HG03097 (cell line): ENCODE results near the gene BFSP2.
A peak's percentile ranks its signal among the peaks of the same experiment; 100 is the strongest.

Experiments used
- ATAC-seq: cut with Tn5 transposase; IDR thresholded peaks from one replicate; pipeline ENCODE4 v1.9.1; 2021; ENCODE audit not compliant: unreplicated experiment, low FRiP score

BFSP2 gene

DNA sequence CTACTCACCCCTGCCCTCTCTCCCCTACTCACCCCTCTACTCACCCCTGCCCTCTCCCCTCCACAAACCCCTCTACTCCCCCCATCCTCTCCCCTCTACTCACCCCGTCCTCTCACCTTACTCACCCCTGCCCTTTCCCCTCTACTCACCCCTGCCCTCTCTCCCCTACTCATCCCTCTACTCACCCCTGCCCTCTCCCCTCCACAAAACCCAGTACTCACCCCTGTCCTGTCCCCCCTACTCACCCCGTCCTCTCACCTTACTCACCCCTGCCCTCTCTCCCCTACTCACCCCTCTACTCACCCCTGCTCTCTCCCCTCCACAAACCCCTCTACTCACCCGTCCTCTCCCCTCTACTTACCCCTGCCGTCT is 14.2 kb downstream of the BFSP2 start:
- no peak for ATAC-seq

DNA sequence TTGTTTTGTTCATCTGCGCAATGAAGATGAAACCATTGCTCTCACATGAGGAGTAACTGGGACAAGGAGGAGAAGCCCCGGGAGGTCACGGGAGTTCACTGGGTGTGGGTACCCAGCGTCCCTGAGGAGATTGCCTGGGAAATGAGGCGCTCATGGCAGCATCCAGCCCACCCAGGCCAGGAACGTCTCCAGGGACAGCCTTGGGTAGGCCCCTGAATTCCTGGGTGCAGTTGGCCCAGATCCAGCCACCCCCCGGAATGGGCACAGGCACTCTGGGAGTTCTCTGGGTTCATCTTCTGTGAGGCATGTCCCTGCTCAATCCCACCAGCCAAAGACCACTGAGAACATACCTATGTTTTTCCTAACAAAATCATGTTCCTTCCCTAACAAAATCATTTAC is 18.5 kb downstream of the BFSP2 start:
- no peak for ATAC-seq

DNA sequence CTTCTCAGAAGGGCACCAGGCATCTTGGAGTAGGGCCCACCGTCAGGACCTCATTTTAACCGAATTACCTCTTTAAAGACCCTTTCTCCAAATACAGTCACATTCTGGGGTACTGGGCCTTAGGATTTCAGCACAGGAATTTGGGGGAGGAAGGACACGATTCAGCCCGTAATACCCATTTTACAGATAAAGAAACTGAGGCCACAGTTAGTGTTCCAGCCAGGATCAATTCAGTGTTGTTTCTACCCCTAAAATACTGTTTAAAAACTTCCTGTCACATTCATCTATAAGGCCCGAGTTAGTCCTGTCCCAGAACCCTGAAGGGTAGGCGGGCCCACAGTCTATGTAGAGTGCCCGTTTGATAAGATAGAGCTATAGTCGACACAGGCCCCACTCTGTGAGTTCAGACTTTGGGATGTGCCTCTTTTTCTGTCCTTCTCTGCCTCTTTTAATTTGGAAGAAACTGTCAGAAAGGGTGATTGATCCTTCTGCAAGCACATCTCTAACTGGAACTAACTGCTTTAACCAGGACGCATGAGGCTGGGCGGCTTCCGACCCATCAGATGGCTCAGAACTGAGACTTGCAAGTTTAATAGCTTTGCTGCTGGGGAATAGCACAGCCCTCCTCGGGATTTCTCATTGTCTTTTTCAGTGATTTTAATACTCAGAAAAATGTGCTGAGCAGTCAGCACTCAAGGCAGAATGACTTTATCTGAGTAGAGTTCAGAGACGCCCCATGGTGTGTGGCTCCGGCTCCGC is 19.5 kb downstream of the BFSP2 start:
- ATAC-seq: no peak

DNA sequence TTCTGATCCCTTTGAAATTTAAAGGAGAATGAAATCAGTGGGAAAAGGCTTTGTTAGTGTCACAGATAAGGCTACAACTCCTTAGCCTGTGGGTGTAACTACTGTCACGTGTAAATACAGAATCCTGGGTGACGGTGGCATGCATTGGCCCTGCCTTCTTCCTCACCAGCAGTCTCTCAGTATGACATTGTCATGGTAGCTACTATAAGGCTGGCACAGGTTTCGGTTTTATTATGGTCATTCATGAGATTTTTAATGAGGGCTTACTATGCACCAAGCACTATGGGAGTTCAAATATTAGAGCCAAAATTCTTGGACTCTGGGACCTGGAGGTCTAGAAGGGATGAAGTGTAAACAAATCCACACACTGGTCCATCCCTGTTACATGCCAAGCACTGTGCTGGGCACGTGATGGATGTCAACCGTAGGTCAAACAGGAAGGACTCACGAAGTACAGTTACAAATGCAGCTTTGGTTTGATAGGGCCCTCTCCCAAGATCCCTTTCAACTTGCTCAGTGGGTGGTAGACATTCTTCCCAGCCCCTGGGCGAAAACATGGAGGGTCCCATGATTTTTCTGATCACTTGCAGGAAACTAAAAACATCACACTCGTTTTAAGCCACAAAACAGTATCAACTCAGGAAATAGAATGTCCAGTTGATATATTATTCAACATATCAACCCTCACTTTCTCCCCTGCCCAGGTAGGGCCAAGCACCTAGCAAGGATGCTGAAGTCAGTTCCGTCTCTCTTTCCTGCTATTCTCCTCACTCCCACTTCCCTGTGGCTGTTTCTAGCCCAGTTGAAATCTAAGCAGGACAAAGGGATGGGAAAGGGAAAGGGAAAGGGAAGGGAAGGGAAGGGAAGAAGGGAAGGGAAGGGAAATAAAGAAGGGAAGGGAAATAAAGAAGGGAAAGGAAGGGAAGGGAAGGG is 25.3 kb downstream of the BFSP2 start:
- ATAC-seq: no peak

DNA sequence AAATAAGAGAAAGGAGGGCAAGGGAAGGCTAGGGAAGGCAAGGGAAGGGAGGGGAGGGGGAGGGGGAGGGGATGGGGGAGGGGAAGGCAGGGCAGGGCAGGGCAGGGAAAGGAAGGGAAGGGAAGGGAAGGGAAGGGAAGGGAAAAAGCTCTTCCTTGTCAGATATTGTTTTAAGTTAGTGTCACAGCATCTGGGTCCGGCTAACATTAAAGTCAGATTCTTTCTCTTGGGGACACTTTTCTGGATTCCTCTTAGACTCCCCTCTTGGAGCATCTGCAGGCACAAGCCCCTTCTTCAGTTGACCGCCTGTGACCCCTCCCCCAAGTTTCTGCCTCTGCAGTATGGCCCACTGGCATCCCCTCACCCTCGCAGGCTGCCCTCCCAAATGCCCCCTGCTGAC is 26.0 kb downstream of the BFSP2 start:
- no peak for ATAC-seq

DNA sequence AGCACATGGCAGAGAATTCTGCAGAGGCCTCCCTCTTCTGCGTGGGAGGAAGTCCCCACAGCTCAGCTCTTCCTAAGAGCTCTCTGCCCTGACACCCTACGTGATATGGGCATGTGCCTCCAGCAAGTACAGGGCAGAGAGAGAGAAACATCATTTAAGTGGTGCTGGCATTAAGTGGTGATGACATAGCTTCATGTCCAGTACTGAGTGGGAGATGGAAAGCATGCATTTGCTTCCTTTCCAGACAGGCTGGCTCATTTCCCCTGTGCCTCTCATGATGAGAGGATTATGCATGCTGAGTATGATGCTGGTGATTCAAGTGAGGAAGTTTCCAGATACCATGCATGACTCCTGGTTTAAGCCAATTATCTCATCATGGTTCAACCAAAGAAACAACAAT is 26.9 kb downstream of the BFSP2 start:
- ATAC-seq: no peak

DNA sequence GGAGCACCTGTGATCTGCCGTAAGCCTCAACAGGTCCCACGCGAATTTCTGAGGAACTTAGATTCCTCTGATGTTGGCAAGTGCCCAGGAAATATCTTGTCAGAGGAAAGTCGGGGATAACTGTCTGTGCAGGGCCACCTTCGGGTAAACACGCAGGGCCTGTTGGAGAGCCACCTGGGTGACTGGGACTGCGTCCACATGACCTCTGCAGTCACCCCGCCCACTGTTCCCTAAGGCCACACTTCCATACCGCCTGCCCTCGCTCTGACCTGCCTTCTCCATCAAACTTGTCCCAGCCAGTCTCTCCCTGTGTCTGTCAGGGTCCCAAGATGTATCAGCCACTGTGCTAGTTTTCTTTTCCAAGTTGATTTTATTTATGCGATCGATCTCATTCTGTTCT is 28.7 kb downstream of the BFSP2 start:
- no peak for ATAC-seq

DNA sequence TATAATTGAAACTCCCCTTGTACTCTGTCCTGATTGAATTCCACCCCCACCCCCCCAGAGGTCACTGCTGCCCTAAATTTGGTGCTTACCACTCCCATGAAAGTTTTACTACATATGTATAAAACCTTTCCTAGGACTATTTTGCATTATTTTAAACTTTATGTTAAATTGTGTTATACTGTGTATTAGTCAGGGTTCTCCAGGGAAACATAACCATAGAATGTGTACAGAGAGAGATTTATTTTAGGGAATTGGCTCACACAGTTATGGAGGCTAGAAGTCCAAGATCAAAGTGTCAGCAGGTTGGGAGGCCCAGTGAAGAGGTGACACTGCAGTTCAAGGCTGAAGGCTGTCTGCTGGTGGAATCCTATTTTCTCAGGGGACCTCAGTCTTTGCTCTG is 29.2 kb downstream of the BFSP2 start:
- no peak for ATAC-seq

DNA sequence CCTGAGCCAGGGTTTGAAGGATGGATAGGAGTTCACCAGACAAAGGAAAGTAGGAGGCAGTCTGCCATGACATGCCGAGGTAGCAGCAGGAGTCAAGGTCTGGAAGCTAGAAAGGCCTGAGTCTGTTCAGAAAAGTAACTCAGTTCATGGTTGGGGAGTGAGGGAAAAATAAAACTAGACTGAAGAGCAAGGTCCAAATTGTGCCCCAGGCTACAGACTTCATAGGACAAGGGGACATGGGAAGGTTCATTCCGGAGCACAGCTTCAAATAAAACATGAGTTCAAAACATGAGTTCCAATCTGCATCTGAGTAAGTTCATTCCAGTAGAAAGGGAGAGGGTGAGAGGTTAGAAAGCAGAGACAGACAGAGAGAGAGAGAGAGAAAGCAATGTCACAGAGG is 39.7 kb downstream of the BFSP2 start:
- no peak for ATAC-seq

DNA sequence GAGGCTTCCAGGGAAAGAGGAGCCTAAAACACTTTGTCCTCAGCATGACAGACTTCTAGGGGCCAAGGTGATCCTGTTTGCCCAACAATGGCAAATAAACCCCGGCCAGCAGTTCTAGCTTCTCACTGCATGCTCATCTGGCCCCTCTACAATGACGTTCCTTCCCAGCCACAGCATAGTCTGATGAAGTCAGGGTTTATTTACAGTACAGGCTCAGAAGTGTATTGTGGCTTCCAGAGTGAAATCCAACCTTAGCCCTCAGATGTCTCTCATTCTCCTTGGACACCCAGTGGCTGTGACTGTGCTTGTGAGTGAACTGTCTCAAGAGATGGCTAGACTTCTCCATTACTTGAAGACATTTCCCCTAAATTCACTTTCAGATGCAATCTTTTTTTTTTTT is 40.8 kb downstream of the BFSP2 start:
- no peak for ATAC-seq

DNA sequence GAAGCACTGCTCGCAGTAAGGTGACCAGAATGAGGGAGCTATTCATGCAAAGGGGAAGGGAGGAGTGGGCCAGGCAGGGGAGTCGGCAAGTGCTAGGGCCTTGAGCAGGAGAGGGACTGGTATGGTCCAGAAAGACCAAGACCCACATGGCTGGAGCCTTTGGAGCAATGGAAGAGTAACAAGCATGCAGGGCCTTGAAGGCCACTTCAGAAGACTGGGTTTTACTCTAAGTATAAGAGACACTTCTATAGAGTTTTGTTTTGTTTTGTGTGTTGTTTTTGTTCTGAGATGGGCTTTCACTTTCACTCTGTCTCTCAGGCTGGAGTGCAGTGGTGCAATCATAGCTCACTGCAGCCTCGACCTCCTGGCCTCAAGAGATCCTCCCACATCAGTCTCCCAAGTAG is 42.0 kb downstream of the BFSP2 start:
- peak; percentile 63 for ATAC-seq

DNA sequence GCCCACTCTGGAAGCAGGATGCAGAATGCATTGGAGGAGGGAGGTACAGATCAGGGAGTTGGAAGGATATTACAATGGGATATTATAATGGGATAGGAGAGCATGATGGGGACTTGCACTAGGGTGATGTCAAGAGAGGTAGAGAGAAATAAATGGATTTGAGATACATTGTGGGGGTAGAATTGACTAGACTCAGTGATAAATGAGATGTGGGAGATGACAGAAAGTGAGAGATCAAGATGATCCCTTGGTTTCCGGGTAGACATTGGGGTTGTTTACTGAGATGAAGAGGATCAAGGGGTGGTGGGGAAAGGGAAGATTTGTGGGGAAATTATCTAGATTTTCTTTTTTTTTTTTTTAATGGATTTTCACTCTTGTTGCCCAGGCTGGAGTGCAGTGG is 42.7 kb downstream of the BFSP2 start:
- no peak for ATAC-seq

DNA sequence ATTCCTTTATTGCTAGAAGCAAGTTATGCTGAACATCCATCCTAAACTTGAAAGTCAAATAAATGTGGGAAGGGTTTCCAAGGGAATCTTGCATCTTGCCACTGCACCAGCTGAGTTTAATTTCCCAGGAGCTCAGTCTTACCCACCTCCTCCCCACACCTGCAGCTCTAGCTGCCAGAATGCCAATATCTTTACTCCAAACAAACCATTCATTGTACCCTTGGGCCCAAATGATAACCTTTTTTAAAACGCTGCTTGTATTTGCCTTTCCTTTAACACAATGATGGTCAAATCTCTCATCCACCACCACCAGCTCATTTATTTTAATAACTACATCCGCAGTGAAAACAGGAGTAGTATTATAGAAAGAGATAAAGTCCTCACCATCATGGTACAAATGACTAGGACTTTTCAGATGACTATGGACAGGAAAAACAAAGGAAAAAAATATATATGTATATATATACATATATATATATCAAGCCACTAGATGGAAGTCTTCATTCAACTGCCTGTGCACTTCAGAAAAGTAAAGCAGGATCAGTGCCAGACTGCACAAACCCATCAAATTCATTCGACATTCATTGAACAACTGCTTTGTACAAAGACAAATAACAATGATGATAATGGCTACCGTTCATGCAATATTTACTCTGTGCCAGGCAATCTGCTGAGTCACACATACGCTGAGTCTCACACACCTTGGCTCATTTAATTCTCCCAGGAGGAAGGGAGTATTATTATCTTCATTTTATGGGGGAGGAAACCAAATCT is 44.0 kb downstream of the BFSP2 start:
- ATAC-seq: no peak

DNA sequence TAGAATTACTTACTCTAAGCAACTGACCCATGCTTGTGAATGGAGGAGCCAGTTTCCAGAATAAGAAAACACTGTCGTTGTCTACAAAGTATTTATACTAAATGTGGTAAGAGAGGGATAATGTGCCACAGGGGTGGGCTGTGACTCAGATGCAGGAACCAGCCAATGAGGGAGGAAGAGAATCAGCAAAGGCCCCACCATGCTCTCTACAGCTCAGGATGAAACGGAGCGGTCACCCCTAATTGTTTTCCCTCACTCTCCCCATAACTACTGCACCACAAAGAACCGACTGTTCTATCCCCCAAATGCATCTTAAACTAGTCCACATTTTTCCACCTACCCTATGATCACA is 44.5 kb downstream of the BFSP2 start:
- ATAC-seq: no peak

DNA sequence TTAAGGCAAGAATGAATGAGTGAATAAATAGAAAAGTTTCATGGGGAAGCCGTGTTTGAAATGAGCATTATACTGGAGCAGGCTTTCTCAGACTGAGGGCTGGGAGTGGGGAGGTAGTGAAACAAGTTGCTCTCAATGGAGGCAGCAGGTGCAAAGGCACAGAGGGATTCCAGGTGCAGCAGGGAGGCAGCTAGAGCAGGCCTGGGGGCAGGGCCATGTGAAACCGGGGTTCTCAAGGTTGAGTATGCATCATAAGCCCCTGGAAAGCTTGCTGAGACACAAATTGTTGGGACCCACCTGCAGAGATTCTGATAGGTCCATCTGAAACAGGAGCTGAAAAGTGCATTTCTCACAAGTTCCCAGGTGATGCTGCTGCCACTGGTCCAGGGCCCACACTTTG is 45.3 kb downstream of the BFSP2 start:
- ATAC-seq: no peak

DNA sequence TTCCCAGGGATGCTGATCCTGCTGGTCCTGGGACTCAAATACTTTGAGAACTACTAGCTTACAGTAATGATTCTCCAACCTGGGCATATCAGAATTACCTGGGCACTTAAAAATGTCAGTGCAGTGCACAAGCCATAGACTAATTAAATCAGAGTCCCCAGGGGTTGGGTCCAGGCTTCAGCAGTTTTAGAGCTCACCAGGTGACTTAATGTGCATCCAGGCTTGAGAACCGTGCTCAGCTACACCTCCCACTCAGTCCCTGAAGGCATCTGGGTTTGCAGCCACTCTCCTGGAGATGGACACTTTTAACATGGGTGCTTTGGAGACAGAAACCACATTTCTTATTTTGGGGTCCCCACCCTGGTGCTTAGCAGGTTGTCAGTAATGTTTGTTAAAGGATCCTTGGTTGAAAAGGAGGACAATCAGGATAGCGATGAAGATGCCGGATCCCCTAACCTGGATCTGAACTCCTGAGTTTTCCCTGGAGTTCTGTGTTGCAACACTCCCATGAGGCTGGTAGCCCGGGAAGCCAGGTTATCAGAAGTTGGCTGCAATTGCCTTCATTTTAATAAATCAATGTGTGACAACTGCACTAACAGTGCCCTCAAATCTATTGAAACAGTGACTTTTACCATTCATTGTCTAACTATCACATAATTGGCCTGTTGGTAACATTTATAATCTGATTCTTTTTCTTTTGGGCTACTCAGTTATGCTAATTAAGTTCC is 48.1 kb downstream of the BFSP2 start:
- peak; percentile 13 for ATAC-seq

DNA sequence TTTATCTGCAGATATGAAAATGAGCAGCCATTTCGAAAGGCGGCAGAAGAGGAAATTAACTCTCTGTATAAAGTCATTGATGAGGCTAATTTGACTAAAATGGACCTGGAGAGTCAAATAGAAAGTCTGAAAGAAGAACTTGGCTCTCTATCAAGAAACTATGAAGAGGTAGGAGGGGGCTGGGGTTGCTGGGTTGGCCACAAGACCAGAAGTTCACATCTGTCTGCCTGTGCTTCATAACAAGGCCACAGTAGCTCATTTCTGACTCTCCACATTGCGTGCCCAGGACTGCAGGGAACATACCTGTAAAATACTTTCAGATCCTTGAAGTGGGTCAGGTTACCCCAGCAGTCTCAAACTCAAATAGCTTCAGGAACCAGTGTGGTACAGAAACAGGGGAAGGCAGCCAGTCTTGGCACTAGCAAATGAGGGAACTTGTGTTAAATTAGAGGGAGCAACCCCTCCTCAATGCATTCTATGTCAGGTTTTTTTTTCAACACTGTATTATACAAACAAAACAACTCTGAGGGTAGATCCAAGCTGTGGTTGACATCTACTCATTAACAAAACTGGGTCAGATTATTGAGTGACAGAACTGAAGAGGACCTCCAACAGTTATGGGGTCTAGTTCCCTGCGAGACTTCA is 48.7 kb downstream of the BFSP2 start:
- ATAC-seq: peak; percentile 84

DNA sequence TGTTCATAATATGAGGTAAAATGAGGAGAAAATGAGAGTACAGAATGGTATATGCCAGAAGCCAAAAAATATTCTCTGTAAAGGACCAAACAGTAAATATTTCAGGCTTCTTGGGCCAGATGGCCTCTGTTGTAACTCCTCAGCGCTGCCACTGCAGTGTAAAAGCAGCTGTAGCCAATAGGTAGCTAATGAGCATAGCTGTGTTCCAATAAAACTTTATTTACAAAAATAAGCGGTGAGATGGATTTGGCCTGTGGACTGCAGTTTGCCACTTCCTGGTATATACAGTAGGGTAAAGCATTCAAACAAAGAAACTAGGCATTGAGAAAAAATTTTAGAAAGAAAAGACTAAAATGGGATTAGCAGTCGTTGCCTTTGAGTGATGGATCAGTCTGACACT is 51.5 kb downstream of the BFSP2 start:
- ATAC-seq: no peak

DNA sequence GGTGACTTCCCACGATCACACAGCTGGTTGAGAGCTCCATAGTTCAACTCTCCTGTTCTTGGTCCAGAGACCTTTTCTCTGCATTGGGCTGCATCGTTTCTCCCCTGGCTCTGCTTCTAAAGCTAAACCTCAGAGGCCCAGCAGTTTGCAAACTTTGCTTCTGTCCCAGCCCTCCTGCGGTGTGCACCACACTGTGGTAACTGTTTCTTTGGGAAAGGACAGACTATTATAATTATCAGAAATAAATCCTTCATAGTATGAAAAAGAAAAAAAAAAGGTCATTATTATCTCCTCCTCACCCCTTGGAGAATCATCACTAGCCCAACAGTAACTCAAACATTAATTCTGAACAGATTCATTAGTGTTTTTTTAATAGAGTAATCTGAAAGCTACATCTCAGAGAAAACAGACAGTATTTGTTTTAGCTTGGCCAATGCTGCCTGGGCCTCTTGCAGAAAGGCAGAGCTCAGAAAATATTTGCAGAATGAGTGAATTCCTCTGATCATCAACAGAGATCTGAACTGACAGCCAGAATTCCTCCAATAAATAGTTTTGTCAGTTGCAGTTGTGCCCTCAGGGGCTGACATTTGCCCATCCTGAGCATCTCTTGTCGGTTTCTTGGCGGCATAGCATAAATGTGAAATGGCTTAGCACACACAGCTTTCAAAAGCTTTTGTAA is 52.9 kb downstream of the BFSP2 start:
- no peak for ATAC-seq

DNA sequence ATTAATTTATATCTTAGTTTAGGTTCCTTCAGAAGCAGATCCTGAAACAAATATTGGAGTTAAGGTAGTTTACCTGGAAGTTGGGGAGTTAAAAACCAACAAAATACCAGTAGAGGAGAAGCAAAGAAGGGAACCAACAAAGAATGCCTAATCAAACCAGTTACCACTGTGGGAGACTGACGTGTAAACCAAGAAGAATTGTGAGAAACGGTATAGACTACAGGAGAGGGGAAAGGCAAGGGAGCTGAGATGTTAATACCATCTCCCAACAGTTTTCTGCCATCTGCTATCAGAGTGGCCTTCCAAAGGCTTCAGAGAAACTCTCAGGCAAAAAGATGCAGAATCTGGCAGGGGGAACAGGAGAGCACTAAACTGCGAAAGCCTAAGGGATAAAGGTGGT is 53.5 kb downstream of the BFSP2 start:
- ATAC-seq: no peak
